Pons (tissue), 1 donor: Measurements from ENCODE around the gene RIN2.
"Not testable (repeated sequence)": the region's sequence is repeated elsewhere in the genome, so short reads cannot be mapped to it uniquely, and the experiment has no call there.

Source experiments
- DNase-seq: peaks from one replicate; pipeline ENCODE4 v3.0.0-alpha.2; 2016; ENCODE audit warnings: low spot score

The RIN2 gene

DNA sequence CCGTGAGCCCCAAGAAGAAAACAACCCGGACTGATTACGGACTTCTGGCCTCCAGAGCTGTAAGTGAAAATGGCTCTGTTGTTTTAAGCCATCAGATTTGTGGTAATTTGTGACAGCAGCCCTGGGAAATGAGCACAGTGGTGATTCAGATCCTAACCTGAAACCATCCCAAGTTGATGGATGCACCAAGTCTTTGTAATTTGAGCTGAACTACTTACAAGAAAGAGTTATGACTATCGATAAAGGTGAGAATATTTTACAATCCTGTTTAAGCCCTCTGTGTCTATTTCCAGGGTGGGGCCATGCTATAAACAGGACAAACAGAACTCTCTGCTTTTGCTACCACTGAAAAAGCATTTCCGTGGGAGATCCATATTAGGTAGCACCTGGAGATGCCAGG is 19.1 kb upstream of the RIN2 start:
- DNase-seq: no peak

DNA sequence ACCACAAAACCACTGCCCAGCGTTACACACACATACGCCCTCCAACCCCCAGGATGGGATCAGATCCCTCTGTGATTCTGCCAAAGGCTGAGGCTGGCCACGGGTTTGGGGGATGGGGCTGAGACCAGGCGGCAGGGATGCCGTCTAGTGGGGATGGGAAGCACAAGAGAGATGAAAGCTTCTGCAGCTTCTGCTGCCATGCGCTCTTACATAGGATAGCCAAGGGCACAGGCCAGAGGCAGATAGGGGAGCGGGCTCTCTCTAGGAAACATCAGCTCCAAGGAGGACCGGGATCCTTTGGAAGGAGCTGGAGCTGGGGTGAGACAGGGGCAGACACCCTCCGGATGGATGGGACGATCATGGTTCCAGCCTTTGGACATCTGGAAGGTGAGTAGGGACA is 18.7 kb upstream of the RIN2 start:
- no peak for DNase-seq

DNA sequence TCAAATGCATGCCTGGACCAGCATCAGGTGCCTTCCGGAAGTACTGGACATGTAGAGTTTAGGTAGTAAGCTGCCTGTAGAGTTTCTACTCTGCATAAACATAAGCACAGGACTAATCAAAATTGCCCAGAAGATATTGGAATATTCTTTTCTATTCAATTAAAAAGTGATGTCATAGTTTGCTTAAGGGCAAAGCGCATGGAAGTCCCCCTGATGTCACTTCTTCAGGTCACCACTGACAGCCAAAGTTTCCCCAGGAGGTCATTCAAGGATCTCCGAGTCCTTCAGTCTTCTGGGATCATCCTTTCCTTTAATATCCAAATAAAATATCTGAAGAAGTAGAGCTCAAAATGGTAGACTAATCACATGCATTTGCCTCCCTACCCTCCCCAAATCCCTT is 17.5 kb upstream of the RIN2 start:
- no peak for DNase-seq

DNA sequence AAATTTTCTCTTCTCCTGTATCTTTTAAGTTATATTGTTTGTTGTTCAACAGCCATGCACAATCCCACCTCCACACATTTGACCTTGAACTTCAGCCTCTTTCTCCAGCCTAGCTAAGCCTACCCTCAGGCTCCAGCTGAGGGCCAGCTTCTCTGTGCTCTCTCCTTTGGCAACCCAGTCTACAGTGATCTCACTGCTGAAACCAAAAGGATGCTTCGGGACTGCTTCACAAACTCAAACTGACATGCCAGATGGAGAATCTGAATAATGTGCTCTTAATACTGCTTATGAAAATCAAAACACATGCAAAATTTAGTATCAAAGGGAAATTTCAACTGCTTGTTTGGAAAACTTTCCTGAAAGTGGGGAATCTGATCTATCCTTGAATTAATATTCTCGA is 16.1 kb upstream of the RIN2 start:
- no peak for DNase-seq

DNA sequence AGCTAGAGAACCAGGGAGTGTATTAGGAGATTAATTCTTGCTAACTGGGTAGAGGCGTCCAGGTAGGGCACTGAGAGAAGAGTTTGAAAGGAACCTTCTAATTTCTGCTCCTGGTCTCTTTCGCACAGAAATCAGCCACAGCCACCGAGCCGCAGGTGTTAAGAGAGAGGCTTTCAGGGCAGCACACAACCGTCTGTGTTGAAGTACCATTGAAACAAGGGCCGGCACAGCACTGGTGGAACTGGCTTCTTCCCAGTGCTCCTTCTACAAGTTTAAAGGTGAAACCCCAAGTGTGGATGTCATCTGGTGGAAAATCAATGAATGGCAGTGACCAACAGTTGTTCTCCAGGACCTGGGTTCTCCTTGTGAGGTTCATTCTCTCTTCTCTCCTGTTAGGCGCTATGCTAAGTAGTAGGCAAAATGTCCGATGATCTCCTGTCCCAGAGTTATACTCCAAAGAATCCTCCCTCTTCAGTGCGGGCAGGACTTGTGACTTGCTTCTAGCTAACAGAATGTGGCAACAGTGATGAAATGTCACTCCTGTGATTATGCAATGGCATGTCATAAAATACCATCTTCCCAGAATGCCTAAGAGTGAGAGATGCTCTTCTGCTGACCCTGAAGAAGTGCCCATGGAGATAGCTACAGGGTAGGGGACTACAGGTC is 15.0 kb upstream of the RIN2 start:
- no peak for DNase-seq

DNA sequence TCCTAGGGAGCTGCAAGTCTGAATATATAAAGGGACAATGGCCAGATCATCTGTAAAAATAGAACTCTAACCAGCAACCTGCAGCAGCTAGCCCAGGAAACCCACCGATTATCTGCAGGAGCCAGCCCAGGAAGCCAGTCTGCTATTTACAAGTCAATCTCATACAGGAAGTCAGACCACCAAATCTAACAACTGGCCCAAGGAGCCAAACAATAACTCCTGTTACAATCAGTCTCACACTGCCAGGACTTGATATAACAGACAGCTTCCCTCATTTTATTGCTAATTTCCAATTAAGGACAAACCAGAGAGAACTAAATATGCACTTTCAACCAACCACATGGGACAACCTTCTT is 14.4 kb upstream of the RIN2 start:
- no peak for DNase-seq

DNA sequence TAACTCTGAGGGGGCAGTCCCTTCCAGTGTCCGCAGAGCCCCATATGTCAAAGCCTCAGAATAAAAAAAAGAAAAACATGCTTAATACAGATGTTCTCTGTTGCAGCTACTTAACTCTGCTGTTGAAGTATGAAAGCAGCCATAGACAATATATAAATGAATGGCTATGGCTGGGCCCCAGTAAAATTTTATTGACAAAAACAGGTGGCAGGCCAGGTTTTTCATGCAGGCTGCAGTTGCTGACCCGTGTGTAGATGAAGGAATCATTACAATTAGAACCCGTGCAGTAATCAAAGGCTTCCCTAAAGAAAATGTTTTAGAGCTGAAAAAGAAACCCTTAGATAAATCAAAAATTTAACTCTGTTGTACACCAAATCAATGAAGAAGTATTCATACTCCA is 13.0 kb upstream of the RIN2 start:
- DNase-seq: no peak

DNA sequence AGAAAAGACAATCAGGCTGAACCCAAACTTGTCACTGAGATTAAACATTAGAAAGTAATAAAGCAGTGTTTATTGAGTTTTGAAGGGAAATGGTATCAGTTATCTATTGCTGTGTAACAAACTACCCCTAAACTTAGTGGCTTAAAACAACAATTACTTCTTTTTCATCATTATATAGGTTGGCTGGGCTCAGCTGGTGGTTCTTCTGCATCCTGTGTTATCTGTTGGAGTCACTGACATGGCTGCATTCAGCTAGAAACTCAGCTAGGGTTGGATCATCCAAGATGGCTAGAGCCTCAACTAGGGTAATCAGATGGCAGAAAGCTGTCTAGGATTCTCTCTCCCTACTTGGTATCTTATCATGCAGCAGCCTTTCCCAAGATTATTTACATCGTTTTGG is 12.5 kb upstream of the RIN2 start:
- no peak for DNase-seq

DNA sequence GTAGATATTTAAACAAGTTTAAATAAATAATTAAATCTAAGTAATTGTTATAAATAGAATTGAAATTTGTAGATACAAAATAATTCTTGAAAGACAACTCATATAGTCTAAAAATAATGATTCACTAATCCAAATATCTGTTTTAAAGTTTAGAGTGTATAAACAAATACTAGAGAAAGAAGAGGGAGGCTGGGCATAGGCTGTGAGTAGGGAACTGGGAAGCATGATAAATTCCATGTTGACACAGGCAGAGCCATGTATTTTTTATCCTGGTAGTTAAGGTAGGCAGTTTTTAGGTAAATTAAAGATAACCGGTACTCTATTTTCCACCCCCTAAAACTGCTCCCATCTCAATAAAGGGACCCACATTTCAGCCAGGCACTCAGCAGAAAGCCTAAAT is 11.7 kb upstream of the RIN2 start:
- DNase-seq: no peak

DNA sequence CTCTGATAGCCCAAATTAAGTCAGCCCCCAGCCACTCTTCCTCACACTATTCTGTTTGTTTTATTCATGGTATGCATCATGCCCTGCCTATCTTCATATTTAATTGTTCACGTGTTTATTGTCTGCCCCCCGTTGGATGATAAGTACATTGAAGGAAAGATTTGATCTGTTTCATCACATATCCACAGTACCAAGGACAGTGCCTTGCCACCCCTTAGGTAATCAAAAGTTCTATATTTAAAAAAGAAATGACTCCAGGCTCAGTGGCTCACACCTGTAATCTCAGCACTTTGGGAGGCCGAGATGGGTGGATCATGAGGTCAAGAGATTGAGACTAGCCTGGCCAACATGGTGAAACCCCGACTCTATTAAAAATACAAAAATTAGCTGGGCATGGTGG is 10.2 kb upstream of the RIN2 start:
- no peak for DNase-seq

DNA sequence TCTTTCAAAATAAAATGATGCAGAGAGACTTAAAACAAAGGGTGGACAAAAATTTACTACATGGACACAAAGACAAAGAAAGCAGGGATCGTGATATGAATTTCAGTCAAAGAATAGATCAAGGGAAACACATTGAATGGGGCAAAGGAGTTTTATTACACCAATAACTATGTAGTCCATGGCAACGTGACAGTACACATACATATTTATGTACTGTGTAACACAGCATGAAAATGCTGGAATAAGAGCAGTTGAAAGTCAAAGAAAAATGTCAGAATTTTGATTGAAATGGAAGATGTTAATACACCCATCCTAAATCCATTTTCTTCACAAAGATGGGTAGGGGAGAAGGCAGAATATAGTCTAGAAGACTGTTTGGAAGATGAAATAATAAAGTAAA is 9.4 kb upstream of the RIN2 start:
- DNase-seq: no peak

DNA sequence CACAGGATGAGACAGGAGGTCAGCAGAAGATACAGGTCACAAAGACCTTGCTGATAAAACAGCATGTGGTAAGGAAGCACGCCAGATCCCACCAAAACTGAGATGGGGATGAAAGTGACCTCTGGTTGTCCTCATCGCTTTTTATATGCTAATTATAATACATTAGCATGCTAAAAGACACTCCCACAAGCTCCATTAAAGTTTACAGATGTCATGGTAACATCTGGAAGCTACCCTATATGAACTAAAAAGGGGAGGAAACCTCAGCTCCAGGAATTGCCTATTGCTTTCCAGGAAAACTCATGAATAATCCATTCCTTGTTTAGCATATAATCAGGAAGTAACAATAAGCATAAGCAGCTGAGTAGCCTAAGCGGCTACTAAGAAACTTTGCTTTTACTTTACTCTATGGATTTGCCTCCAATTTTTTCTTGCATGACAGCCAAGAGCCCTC is 8.4 kb upstream of the RIN2 start:
- no peak for DNase-seq

DNA sequence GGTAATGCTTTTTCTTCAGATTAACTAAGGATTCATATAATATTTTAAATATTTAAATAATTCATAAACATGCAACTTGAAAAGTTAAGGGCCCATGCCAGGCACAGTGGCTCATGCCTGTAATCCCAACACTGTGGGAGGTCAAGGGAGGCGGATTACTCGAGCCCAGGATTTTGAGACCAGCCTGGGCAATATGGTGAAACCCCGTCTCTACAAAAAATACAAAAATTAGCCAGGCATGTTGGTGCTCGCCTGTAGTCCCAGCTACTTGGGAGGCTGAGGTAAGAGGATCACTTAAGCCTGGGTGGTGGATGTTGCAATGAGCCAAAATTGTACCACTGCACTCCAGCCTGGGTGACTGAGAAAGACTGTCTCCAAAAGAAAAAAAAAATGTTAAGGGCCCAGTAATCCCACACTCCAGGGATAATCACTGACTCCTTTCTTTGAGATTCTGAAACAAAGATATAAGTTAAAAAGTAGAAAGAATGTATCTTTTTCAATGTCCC is 7.9 kb upstream of the RIN2 start:
- DNase-seq: no peak

DNA sequence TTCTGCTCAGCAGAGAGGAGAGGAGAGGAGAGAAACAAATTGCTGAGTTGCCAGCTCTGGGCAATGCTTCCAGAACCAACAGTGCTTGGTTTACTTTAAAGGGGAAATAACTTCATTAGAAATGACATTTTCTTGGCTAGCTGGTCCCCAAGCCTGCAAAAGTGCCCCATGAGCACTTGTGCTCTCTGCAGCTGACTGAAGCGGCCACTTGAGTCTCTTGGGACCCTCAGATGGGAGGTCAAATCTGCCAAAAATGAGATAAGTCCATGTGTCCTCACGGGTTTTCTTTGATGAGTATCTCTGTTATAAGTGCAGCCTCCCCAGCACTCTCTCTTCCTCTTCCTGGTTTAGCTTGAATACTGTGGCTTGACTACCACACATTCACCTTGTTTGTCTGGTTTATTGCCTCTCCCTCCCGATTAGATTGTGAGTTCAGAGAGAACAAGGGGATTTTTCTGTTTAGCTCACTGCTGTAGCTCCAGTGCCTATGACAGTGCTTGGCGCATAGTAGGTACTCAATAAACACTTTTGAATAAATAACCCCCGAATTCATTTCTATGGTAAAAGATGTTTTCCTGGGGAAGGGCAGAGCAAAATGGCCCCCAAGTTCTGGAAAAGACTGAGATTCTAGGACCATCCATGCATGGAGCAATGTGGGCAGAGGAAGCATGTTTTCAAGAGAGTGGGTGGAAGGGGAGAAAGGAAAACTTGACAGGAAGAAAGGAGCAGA is 7.0 kb upstream of the RIN2 start:
- no peak for DNase-seq

DNA sequence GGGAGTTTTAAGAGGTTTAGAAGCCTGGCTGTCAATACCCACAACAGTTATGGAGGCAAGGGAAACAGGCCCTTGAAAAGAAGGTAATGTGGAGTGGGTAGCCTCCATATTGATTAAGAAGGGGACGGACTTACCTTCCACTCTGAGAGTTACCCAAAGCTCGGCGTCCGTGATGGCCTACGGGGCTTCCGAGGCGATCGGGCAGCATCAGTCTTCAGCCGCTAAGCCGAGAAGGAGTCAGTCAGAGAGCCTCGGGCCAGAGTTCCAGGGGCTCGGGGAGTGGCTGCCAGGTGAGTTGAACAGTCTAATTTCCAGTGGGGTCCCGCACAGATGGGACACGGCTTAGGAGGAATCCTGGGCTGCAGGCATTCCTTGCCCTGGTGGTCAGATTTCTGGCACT is 3.9 kb upstream of the RIN2 start:
- DNase-seq: not testable (repeated sequence)

DNA sequence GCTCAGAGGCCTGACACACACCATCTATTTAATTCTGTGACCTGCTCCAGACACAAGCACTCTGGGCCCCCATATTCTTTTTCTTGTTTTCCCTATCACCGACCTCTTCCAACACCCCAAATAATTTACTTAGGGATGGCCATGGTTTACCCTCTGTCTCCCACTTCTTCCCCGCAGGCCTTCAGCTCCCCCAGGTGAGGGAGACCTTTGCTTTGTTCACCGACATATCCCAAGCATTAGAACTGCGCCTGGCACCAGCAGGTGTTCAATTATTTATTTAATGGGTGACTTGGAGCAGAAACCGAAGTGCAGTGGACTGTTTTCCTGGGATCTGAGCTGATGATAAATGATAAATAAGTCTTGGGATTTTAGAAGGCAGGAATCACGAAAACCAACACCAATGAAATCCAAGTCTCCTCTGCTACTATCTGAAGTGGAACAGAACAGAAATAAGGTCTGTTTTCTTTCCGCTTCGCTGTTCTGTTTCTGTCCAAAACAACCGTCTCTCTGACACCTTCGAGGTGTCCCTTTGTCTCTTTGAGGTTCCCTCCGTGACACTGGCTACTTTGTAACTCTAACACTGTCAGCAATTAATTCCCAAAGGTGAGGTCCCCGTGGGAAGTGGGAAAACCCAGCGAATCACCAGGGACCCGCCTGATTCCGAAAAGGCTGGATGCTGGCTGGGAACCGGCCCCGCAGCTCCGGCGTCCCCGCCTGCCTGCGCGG is 1.1 kb upstream of the RIN2 start:
- DNase-seq: no peak

DNA sequence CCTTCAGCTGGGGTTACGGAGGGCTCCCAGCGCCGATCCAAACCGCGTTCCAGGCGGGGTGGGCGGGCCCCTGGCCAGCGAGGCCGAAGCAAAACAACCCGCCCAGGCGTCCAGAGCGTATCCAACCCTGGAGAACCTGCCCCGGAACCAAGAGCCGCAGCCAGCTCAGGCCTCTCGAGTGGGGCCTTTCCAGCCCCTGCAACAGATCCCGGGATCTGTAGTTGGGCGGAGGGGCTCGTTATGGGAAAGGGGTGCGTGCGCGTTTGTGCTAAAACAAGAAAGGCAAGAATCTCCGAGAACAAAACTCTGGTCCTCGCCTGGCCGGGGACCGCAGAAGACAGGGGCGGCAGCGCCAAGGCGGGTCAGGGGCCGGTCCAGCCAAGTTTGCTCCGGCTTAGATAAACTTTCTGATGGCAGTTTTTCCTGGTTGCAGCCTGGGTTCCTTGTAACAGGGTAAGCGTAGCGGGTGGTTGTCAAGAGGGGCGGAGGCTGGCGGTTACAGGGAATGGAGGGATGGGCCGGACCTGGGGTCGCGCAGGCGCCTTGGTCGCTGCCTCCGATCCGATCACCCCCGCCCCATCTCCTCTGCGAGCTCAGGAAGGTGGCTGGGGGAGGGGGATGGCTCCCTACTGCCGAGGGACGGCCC is 448 bp upstream of the RIN2 start:
- DNase-seq: peak; percentile 72

DNA sequence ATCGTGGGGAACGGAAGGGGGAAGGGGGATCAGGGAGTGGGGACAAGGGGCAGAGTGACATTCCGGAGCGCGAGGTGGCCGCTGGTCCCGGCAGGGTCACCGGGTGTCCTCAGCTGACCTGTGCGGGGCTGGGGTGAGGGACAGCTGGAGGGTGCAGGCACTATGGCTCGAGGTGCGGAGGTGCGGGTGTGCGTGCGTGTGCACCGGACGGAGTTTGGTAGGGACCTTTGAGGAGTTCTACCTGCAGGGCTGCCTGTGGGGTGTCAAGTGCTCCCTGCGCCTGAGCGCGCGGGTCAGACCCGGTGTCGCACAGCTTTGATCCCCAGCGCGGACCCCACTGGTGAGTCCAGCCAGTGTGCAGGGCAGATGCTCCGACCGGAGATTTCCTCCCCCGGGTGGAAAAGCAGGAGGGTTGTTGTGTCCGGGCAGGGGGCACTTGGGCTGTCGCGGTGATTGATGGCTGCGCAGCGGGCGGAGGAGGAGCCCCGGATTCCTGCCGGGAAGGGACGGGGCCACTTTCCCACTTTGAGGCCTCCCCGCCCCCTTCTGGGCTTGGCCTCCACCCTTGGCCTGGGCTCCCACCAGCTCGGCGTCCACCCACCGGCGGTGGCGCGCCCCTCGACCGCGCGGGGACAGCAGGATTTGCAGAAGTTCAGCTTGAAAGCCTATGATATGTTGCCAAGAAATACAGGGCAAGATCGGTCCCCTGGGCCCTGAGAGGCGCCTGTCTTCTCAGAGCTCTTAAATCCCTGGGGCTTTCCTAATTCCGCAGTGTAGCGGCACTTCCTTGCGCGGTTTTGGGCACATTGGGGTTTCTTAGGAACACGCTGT is 658 bp downstream of the RIN2 start:
- peak; percentile 41 for DNase-seq

DNA sequence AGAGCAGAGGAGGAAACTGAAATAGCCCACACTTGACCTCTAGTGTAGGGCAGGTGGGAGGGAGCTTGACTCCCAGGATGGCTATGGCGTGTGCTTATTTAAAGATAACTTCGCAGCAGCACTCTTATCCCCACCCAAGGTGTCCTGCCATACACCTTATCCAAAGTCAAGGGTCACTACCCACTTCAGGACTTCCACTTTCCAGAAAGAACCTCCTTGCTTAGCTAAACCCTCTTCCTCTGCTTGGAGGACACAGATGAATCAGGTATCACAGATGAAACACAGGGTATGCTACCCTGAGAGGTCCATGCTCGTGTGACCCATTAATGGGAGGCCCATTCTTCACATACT is 2.3 kb downstream of the RIN2 start:
- no peak for DNase-seq

DNA sequence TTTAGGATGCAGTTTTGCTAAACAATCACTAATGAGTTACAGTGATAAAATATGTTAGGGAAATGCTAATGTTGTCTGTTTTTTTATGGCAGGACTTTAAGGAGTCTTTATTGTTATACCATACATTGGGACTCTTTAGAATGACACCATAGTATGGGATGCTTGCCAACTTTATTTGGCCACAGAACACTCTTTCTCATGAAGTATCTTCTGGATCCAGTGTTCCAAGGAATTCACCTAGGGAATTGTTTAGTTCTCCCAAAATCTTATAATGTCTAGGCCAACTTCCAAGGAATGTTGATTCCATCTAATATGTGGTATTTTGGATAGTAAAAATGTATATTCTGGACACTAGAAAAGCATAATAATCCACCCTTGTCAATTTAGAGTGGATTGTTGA is 3.3 kb downstream of the RIN2 start:
- DNase-seq: no peak

DNA sequence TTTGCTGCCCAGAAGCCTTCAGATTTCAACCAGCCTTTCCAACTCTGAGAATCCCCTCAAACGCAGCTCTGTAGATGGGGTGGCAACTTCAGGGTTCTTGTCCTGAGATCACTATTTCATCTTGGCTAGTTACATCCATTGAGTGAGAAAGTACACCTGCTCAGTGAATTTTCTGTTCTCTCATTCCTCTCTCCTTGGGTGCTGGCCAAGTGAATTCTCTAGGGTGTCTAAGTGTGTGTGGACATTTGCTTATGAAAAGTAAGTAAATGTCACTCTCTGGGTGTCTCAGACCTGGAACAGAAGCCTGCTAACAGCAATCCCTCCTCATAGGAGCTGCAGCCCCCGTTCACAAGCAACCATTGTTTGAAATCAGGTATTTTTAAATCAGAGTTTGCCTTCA is 3.8 kb downstream of the RIN2 start:
- no peak for DNase-seq

DNA sequence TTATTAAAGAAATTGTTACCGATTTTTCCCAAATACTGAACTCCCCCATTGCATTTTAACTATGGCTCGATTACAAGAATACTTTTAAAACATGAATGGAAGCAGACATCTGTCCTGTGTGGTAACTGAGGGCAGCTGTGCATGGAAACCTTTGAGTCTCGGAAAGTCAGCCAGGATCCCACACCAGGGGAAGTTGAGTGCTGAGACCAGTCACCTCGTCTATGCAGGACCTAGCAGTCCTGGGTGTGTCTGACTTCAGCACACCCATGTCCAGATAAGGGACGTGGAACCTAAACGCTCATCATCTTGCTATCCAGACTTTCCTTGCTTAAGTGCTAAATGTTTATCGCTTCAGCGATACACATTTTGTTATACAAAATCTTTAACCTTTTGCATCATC is 6.1 kb downstream of the RIN2 start:
- DNase-seq: no peak
